HG03558 (cell line): ENCODE results near the gene SMCO1.
"Not testable (repeated sequence)": the region's sequence is repeated elsewhere in the genome, so short reads cannot be mapped to it uniquely, and the experiment has no call there.

Source experiments
- ATAC-seq: cut with Tn5 transposase; IDR thresholded peaks from one replicate; pipeline ENCODE4 v1.9.1; 2021; ENCODE audit warnings: moderate number of reproducible peaks; ENCODE audit not compliant: unreplicated experiment; ENCODE audit errors: extremely low read depth

Gene SMCO1

DNA sequence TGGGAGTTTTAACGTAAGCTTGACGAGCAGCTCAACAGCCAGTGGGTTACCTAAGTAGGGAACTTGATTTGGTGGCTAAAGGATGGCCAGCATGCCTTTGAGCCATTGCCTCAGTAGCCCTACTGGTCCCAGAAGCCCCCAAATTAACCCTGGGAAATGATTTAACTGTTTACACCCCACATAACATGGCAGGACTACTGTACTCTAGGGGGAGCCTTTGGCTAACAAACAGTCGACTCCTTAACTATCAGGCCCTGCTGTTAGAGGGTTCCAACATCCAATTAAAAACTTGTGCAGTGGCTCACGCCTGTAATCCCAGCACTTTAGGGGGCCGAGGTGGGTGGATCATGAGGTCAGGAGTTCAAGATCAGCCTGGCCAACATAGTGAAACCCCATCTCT is 9.4 kb upstream of the SMCO1 start:
- no peak for ATAC-seq

GRCh38 chr3:196523841-196524240 is 8.7 kb upstream of the SMCO1 start:
- no peak for ATAC-seq

DNA sequence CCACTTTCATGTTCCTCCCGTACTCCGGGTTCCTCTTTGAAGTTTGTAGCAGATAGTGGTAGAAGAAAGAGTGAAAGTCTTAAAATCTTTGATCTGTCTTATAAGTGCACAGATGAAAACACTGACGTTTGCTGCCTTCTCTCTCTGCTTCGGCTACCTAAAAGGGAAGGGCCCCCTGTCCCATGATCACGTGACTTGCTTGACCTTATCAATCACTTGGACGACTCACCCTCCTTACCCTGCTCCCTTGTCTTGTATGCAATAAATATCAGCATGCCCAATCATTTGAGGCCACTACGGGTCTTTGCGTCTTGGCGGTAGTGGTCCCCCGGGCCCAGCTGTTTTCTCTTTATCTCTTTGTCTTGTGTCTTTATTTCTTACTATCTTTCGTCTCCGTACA is 6.1 kb upstream of the SMCO1 start:
- ATAC-seq, result not testable (repeated sequence)

DNA sequence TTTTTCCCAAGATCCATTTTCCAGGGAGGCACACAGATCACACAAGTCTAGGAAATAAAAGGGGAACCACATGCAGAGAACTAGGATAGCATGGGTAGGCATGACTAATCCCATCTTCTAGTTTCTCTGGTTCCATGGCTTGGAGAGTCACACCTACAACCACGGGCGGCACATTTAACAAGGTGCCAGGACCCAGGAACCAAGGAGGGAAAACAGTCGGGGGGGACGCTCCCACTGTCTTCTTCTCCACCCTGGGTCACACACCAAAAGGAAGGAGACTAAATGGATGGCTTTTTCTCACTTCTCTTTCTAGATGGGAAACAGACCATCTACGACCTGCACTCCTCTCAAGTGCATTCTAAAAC is 4.6 kb upstream of the SMCO1 start:
- no peak for ATAC-seq

DNA sequence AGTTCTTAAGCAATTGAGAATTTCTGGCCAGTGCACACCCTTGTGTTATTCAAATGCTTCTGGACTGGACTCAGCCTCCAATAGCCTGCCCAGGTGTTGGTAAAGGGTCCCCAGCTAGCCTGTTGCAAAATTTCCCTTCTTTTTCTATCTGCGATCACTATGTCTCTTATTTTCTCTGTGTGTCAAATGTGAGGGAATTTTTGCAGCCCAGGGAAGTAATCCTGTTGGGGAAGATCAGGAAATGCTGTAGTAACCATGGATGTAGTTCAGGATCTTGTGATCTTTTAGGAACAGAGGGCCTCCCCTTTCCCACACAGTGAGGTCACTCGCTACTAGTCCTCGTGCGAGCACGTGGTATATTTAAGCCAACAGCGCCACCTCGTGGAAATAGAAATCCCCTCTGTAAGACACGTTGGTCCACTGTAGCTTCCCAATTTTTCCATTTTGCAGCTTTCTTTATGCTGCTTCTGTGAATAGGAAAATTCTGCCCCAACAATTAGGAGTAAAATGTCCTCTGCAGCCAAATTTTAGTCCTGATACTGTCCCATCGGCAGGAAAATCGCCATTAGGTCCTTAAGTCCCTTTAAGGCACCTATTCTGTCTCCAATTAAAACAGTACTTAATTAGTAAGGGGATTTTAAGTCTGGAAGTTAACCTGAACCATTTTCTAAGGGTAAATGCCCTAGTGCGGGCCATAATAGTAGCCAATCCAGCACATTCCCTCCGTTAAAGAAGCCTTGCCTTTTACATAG is 4.0 kb upstream of the SMCO1 start:
- ATAC-seq, result no peak

DNA sequence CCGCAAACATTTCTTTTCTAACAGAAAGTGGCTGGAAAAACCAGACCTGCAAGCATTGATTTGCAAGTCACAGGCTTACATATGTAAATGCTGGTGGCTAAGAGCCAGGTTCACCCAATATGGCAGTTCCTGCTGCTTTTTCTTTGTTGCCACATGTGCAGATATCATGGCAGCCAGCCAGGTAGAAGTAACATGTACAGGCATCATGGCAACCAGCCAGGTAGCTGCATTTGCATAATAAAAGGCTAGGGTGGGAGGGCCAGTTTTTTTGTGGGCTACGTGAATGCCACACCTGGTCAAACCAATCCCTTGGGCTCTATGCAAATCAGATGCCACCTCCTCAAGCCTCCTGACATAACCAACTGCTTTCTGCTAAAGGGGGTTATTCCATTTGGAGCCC is 2.8 kb upstream of the SMCO1 start:
- no peak for ATAC-seq

GRCh38 chr3:196517162-196517800 is 2.1 kb upstream of the SMCO1 start:
- ATAC-seq, result no peak

- no peak for ATAC-seq
Observed at GRCh38 chr3:196514350-196514716, 813 bp downstream of the SMCO1 start.

- ATAC-seq, result no peak
Observed at GRCh38 chr3:196513697-196514349, 1.3 kb downstream of the SMCO1 start.

DNA sequence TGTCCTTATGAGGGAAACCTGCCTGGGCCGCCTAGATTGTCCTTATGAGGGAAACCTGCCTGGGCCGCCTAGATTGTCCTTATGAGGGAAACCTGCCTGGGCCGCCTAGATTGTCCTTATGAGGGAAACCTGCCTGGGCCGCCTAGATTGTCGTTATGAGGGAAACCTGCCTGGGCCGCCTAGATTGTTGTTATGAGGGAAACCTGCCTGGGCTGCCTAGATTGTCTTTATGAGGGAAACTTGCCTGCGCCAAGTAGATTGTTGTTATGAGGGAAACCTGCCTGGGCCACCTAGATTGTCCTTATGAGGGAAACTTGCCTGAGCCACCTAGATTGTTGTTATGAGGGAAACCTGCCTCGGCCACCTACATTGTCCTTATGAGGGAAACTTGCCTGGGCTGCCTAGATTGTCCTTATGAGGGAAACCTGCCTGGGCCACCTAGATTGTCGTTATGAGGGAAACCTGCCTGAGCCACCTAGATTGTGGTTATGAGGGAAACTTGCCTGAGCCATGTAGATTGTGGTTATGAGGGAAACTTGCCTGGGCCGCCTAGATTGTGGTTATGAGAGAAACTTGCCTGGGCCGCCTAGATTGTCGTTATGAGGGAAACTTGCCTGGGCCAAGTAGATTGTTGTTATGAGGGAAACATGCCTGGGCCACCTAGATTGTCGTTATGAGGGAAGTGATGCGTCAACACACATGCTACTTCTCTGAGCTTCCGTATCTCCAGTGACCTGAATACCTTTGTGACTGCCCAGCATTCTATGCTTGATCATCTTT is 3.3 kb downstream of the SMCO1 start:
- ATAC-seq, result not testable (repeated sequence)

DNA sequence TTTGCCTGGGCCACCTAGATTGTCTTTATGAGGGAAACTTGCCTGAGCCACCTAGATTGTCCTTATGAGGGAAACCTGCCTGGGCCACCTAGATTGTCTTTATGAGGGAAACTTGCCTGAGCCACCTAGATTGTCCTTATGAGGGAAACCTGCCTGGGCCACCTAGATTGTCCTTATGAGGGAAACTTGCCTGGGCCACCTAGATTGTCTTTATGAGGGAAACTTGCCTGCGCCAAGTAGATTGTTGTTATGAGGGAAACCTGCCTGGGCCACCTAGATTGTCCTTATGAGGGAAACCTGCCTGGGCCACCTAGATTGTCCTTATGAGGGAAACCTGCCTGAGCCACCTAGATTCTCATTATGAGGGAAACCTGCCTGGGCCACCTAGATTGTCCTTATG is 4.0 kb downstream of the SMCO1 start:
- not testable (repeated sequence) for ATAC-seq

- no peak for ATAC-seq
Observed at GRCh38 chr3:196506687-196507086, 8.5 kb downstream of the SMCO1 start.

DNA sequence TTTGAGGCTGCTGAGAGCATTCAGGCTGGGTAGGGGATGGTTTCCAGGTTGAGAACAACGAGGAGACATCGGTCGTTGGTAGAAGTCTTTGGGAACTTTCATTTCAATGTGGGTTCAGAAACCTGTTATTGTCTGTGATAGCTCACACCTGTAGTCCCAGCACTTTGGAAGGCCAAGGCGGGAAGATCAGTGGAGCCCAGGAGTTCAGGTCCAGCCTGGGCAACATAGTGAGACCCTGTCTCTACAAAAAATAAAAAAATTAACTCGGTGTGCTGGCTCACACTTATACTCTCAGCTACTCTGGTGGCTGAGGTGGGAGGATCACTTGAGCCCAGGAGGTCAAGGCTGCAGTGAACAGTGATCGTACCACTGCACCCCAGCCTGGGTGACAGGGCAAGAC is 10.6 kb downstream of the SMCO1 start:
- ATAC-seq, result no peak

GRCh38 chr3:196504077-196504398 is 11.1 kb downstream of the SMCO1 start:
- not testable (repeated sequence) for ATAC-seq

DNA sequence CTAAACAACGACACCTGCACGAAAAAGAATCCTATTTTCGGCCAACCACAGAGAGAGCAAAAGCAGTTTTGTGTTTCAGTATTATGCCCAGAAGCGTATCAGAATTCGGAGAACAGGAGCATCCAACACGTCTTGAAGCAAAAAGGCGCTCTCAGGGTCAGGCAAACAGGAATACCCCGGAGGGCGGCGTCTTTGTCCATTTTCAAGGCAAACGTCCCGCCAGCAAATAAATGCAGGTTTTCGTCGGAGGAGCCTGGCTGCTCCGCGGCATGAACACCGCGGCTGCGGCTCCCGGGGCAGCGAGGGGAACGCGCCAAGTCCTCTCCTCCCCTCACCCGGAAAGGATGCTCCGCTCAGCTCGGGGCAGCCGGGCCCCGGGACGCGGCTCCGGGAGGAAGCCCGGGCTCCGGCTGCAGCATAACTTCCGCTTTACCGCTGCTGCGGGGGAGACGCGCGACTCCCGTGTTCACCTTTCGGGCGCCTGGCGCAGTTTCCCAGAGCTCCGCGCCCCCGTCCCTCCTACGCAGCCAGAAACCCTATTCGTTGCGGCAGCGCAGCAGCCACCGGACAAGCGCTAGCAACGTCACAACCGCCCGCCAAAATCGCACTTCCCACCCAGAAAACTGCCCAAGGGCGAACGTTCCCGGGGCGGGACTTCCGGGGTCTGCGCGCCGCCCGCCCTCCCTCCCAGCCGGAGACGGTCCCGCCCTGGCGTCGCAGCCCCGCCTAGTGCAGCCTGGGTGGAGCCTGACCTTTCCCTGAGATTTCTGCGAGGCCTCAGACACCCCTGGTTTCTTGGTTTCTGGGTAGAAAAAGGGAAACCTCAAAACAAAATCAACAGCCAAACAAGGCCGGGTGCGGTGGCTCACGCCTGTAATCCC is 11.7 kb downstream of the SMCO1 start, which contains the start of gene RNF168:
TSS of gene RNF168 (minus strand) at position 573 of the 881 bp plus-strand sequence. CDS start 595 bp downstream, outside the sequence.
- ATAC-seq, result peak; percentile 75

DNA sequence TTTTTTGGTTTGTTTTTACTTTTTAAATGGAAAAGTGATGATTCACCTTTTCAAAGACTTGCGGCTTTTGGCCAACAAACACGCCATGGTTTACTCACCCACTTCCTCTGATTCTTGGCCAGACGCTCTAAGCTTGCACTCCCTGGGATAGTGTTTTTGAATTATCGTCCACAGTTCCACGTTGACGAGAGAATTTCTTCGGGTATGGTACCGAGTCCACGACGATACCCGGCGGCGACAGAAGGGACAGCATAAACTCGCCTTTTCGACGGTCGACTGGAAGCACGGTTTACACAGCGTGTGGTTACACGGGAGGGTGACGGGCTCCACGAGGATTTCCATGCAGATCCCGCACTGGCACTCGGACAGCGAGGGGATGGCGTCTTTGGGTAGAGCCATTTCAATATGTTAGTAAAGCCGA is 12.4 kb downstream of the SMCO1 start:
- ATAC-seq, result no peak

DNA sequence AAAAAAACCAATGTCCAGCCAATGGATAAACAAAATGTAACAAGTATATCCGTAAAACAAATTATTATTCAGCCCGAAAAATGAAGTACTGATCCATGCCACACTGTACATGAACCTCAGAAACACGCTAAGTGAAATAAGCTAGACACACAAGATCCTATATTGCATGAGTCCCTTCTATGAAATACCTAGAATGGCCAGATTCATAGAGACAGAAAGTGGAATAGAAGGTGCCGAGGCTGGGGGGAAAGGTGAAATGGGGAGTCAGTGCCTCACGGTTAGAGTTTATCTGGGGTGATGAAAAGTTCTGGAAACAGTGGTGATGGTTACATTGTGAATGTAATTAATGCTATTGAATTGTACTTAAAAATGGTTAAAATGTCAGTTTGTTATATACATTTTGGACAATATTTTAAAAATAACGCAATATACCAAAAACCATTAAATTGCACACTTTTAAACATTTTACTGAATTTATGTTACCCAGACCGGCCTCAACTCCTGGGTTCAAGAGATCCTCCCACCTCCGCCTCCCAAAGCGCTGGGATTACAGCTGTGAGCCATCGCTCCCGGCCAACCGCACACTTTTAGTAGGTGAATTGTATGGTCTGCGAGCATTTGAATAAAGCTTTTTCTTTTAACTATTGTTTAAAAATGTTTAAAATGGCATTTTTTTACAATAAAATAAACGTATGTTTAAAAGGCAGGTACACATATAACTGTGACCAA is 13.7 kb downstream of the SMCO1 start:
- ATAC-seq, result no peak

GRCh38 chr3:196499807-196500524 is 15.2 kb downstream of the SMCO1 start:
- ATAC-seq, result no peak

- ATAC-seq, result no peak
Observed at GRCh38 chr3:196499061-196499460, 16.1 kb downstream of the SMCO1 start.
